GM12878 (cell line): ENCODE measurements around the gene SPAG16. TPM values are rescaled to one million over a fixed set of nuclear protein-coding genes. Genes with fewer than 3 reads are reported as not detected.

ENCODE experiments used
- ATAC-seq: fragments of 200-7000 bp; cut with Tn5 transposase; 3 replicates; pipeline ENCODE4 v1.9.1; 2020; ENCODE audit warnings: mild to moderate bottlenecking, moderate library complexity
- BruUV-seq: library from RNA; stranded (reverse); fragments of 400-500 nt; replicated peaks from 2 replicates; lab custom pipeline; 2021; lab: Mats Ljungman, UMichigan
- CTCF ChIA-PET: fragments of 300-600 bp; sonication (Branson Sonifier 250); formaldehyde crosslinking; extraction: SDS; loops from one replicate; lab custom pipeline; 2021; ENCODE audit warnings: inconsistent platforms; lab: Yijun Ruan, JAX
- POLR2A ChIA-PET: fragments of 350-600 bp; formaldehyde crosslinking; extraction: SDS; loops from one replicate; lab custom pipeline; 2021; ENCODE audit warnings: inconsistent platforms; lab: Charles Lee
- RAD21 ChIA-PET: fragments of 300-600 bp; sonication (Branson Sonifier 250); formaldehyde crosslinking; loops from one replicate; lab custom pipeline; 2023; ENCODE audit warnings: antibody characterized with exemption; ENCODE audit not compliant: unreplicated experiment; lab: Charles Lee
- SMC1A ChIA-PET: fragments of 300-600 bp; sonication (Branson Sonifier 250); formaldehyde crosslinking; loops from one replicate; lab custom pipeline; 2023; ENCODE audit not compliant: unreplicated experiment, uncharacterized antibody; lab: Charles Lee
- DNase-seq: peaks from one replicate; pipeline ENCODE4 v3.0.0-alpha.2; 2011; ENCODE audit warnings: low read depth, low spot score
- FAIRE-seq: peaks from 3 replicates; lab custom pipeline; 2011; peaks lifted over from hg19 to GRCh38; lab: Jason Lieb, UNC
- H2AFZ ChIP-seq: 2 replicates; pipeline ENCODE4 v1.6.0; 2011; ENCODE audit warnings: low read depth, low read length, control low read depth; ENCODE audit not compliant: control insufficient read depth
- H3K27ac ChIP-seq: 2 replicates; pipeline ENCODE4 v1.5.1; 2011; ENCODE audit warnings: control low read depth; ENCODE audit not compliant: control insufficient read depth, insufficient read depth
- H3K27me3 ChIP-seq, 2 experiments: replicated peaks in 1 of 2; 2 replicates each; pipeline versions ENCODE4 v1.6.0 to v1.6.1; 2011; ENCODE audit warnings: low read length in 1 of 2; ENCODE audit not compliant: control insufficient read depth in 2 of 2, insufficient read depth in 2 of 2
- H3K36me3 ChIP-seq, 2 experiments: 2 replicates each; pipeline ENCODE4 v1.5.1; 2011; ENCODE audit warnings: low read length in 1 of 2; ENCODE audit not compliant: control insufficient read depth in 2 of 2, insufficient read depth in 2 of 2
- H3K4me1 ChIP-seq: 2 replicates; pipeline ENCODE4 v1.6.1; 2011; ENCODE audit warnings: mild to moderate bottlenecking, low read length, moderate library complexity, mixed read lengths; ENCODE audit not compliant: control insufficient read depth, insufficient read depth
- H3K4me2 ChIP-seq: 2 replicates; pipeline ENCODE4 v1.6.0; 2011; ENCODE audit warnings: control low read depth; ENCODE audit not compliant: control insufficient read depth, insufficient read depth
- H3K4me3 ChIP-seq: fragments of 200-600 bp; sonication (generic); 2 replicates; pipeline ENCODE4 v1.5.1; 2016
- H3K79me2 ChIP-seq: 2 replicates; pipeline ENCODE4 v1.6.0; 2011; ENCODE audit warnings: low read length; ENCODE audit not compliant: control insufficient read depth, insufficient read depth
- H3K9ac ChIP-seq: 2 replicates; pipeline ENCODE4 v1.8.0; 2011; ENCODE audit warnings: low read length, control low read depth, mixed read lengths; ENCODE audit not compliant: control insufficient read depth, insufficient read depth
- H3K9me3 ChIP-seq: replicated peaks from 3 replicates; pipeline ENCODE4 v1.5.1; 2011; ENCODE audit warnings: mild to moderate bottlenecking, low read length; ENCODE audit not compliant: control insufficient read depth, insufficient read depth
- H4K20me1 ChIP-seq: 2 replicates; pipeline ENCODE4 v1.6.0; 2011; ENCODE audit not compliant: control insufficient read depth, insufficient read depth
- HDAC2 ChIP-seq: fragments of 200-600 bp; sonication (generic); IDR thresholded peaks from 2 replicates; pipeline ENCODE4 v1.6.1; 2017
- KAT2A ChIP-seq: conservative IDR thresholded peaks from 2 replicates; pipeline ENCODE4 v1.6.1; 2011; ENCODE audit warnings: low read depth, low read length; ENCODE audit not compliant: control insufficient read depth
- MEF2A ChIP-seq: IDR thresholded peaks from 2 replicates; pipeline ENCODE4 v1.6.1; 2011; ENCODE audit warnings: low read depth, mild to moderate bottlenecking, low read length, moderate library complexity; ENCODE audit not compliant: insufficient read depth
- POLR2AphosphoS5 ChIP-seq: IDR thresholded peaks from 2 replicates; pipeline ENCODE4 v1.6.1; 2011; ENCODE audit warnings: mild to moderate bottlenecking, low read length, inconsistent platforms
- RAD21 ChIP-seq: IDR thresholded peaks from 2 replicates; pipeline ENCODE4 v1.6.1; 2011; ENCODE audit warnings: mild to moderate bottlenecking, low read depth, low read length, moderate library complexity; ENCODE audit not compliant: insufficient read depth
- SMARCA5 ChIP-seq: fragments of 450-650 bp; IDR thresholded peaks from 2 replicates; pipeline ENCODE4 v1.6.1; 2017; ENCODE audit warnings: mild to moderate bottlenecking
- SRF ChIP-seq, 2 experiments: IDR thresholded peaks; 2 replicates each; pipeline ENCODE4 v1.6.1; 2011; ENCODE audit warnings: low read depth in 2 of 2, low read length in 2 of 2, mild to moderate bottlenecking in 1 of 2, moderate library complexity in 1 of 2
- TCF3 ChIP-seq: IDR thresholded peaks from 2 replicates; pipeline ENCODE4 v1.6.1; 2012; ENCODE audit warnings: low read depth, mild to moderate bottlenecking, low read length, borderline replicate concordance; ENCODE audit not compliant: insufficient read depth
- ZSCAN29 ChIP-seq: fragments of 450-650 bp; IDR thresholded peaks from 2 replicates; pipeline ENCODE4 v1.6.1; 2017; ENCODE audit warnings: mild to moderate bottlenecking, moderate library complexity
- WGBS: methylation state at CpG from one replicate; pipeline ENCODE4 v1.1.6; 2016; ENCODE audit warnings: low lambda C conversion rate; ENCODE audit not compliant: insufficient replicate concordance, insufficient coverage; ENCODE audit errors: missing lambda C conversion rate; 5-methylcytosine and 5-hydroxymethylcytosine counted together
- in situ Hi-C: fragments of 300-500 bp; cut with MboI; formaldehyde crosslinking; loops from 9 replicates; pipeline ENCODE4 v1.14.3; 2018; ENCODE audit warnings: mixed read lengths
- intact Hi-C: fragments of 100-400 bp; cut with micrococcal nuclease; formaldehyde crosslinking; loops from one replicate; pipeline ENCODE4 v1.14.2; 2022; ENCODE audit not compliant: unreplicated experiment
- polyA plus RNA-seq, 11 experiments: library from polyadenylated mRNA; depleted of rRNA in 4 of 11; unstranded in 6 of 11; stranded (reverse) in 5 of 11; fragments of >200 nt; fragmentation: Nextera tagmentation in 4 of 11; fragmentation: Illumina TruSeq in 1 of 11; extraction: Ambion mirVana in 4 of 11; extraction: Trizol in 1 of 11; gene quantifications; 1 replicate in 1 of 11; 2 replicates in 10 of 11; pipeline versions ENCODE4 v1.2.1 to v1.2.3, GENCODE V29; 2011 to 2016; ENCODE audit warnings: inconsistent platforms in 2 of 11, missing spikeins in 2 of 11, low read depth in 1 of 11
- total RNA-seq, 4 experiments: library from RNA; depleted of rRNA in 3 of 4; stranded (reverse); fragments of >200 nt in 3 of 4; fragmentation: Illumina TruSeq in 1 of 4; extraction: Trizol in 1 of 4; gene quantifications; 2 replicates each; pipeline versions ENCODE4 v1.2.1 to v1.2.3, GENCODE V29; 2013 to 2021

The SPAG16 gene
- total and polyA plus RNA-seq, 10 of the 15 experiments (the other 5 are each of a cell fraction or from before 2014, with no cell fraction given) = 6.0 to 25.0 (median 15.2) TPM

DNA sequence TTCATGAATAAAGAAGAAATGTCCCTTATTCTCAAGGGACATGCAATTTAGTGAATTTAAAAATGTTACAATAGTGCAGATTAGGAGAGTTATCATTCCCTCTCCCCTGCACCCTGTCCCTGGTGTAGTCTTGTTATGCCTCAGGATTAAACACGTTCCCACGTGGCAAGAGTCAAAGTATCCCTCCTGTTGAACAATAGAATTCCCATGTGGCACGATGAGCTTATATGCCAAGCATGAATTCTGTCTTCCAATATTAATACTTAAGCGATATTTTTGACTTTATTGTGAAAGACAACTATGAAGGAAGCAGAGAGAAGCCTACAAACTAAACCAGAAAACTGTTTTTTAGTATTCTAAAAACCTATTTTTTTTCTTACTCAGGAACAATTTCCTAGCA, 36.7 kb upstream of the SPAG16 start:
- ATAC-seq = no peak
- no peak overlapping the region for H3K4me2 ChIP-seq
- no peak overlapping the region for H3K27ac ChIP-seq
- H3K4me3 ChIP-seq = no peak overlapping the region
- H3K4me1 ChIP-seq = peaks cover 21% of the 10 kb centered on the region
- H3K27me3 ChIP-seq = no peaks in the 10 kb centered on the region
- ChIA-PET POLR2A (no interaction called here), SMC1A (interaction anchor here (0.6 to 15.7 kb wide), 5 partner anchors 13 to 687 kb away, joined by 3 to 467 read pairs (median 4); partner anchors contain the start of gene IKZF2), RAD21 (interaction anchor here (0.8 to 15.7 kb wide), 2 partner anchors 91 to 425 kb away, joined by 3 to 540 read pairs; partner anchors contain the start of gene IKZF2), CTCF (interaction anchor here (0.5 to 1.2 kb wide), 4 partner anchors 35 to 659 kb away, joined by 3 read pairs; no protein-coding TSS in a partner anchor)
- H3K79me2 ChIP-seq = peaks cover 16% of the 10 kb centered on the region
- TF ChIP-seq ZSCAN29 (no peak), RAD21 (no peak), KAT2A (no peak), HDAC2 (no peak), SMARCA5 (no peak), SRF (IDR thresholded peaks at IDR 0.05; ENCODE audit: low read depth in 2 of 2, low read length in 2 of 2) (no peak), TCF3 (no peak), POLR2AphosphoS5 (no peak), MEF2A (no peak)
- intact Hi-C loops (loop anchor here (5.0 to 10.0 kb wide), 2 partner anchors 507 to 1065 kb away; no protein-coding TSS in a partner anchor), in situ Hi-C loops (loop anchor here (10.0 to 25.0 kb wide), 2 partner anchors 1490 to 1747 kb away; no protein-coding TSS in a partner anchor)
- no peak for DNase-seq
- no peaks in the 10 kb centered on the region; the same call in 1 of the 3 replicates for H3K9me3 ChIP-seq
- no peaks in the 10 kb centered on the region for H4K20me1 ChIP-seq
- H2AFZ ChIP-seq = no peak overlapping the region
- no peaks in the 10 kb centered on the region for H3K36me3 ChIP-seq
- 85% methylated on average over 4 of the region's 4 CpGs for WGBS
- H3K9ac ChIP-seq = no peak overlapping the region
- BruUV-seq = no TSS peak
- FAIRE-seq = no peak
